HG03025 (cell line): ENCODE results near the gene ARHGAP28.
"Not testable (repeated sequence)": the region's sequence is repeated elsewhere in the genome, so short reads cannot be mapped to it uniquely, and the experiment has no call there.

ENCODE experiments used
- ATAC-seq: cut with Tn5 transposase; IDR thresholded peaks from one replicate; pipeline ENCODE4 v1.9.1; 2021; ENCODE audit warnings: mild to moderate bottlenecking, moderate library complexity; ENCODE audit not compliant: unreplicated experiment, low FRiP score

ARHGAP28 gene

GRCh38 chr18:6763524-6763923 is 34.0 kb downstream of the ARHGAP28 start:
- ATAC-seq: no peak

- ATAC-seq: no peak
Measured at GRCh38 chr18:6764382-6764781, 34.9 kb downstream of the ARHGAP28 start.

GRCh38 chr18:6773777-6774176 is 44.3 kb downstream of the ARHGAP28 start:
- ATAC-seq: no peak

- ATAC-seq: no peak
Measured at GRCh38 chr18:6775237-6775636, 45.7 kb downstream of the ARHGAP28 start.

GRCh38 chr18:6775702-6776101 is 46.2 kb downstream of the ARHGAP28 start:
- ATAC-seq: no peak

- no peak for ATAC-seq
Measured at GRCh38 chr18:6776188-6776587, 46.7 kb downstream of the ARHGAP28 start.

GRCh38 chr18:6777509-6777908 is 48.0 kb downstream of the ARHGAP28 start:
- no peak for ATAC-seq

GRCh38 chr18:6778459-6779247 is 49.1 kb downstream of the ARHGAP28 start:
- no peak for ATAC-seq

GRCh38 chr18:6781142-6781714 is 51.7 kb downstream of the ARHGAP28 start:
- ATAC-seq: no peak

GRCh38 chr18:6781796-6782195 is 52.3 kb downstream of the ARHGAP28 start:
- ATAC-seq: no peak

GRCh38 chr18:6782861-6783260 is 53.3 kb downstream of the ARHGAP28 start:
- no peak for ATAC-seq

GRCh38 chr18:6784046-6784445 is 54.5 kb downstream of the ARHGAP28 start:
- no peak for ATAC-seq

GRCh38 chr18:6785001-6785400 is 55.5 kb downstream of the ARHGAP28 start:
- ATAC-seq: no peak

GRCh38 chr18:6785411-6785810 is 55.9 kb downstream of the ARHGAP28 start:
- no peak for ATAC-seq

- no peak for ATAC-seq
Measured at GRCh38 chr18:6792391-6792790, 62.9 kb downstream of the ARHGAP28 start.

- no peak for ATAC-seq
Measured at GRCh38 chr18:6793455-6793854, 63.9 kb downstream of the ARHGAP28 start.

GRCh38 chr18:6793986-6794385 is 64.5 kb downstream of the ARHGAP28 start:
- no peak for ATAC-seq

GRCh38 chr18:6795307-6795706 is 65.8 kb downstream of the ARHGAP28 start:
- no peak for ATAC-seq

GRCh38 chr18:6796511-6796910 is 67.0 kb downstream of the ARHGAP28 start:
- ATAC-seq: no peak

- ATAC-seq: no peak
Measured at GRCh38 chr18:6797171-6797570, 67.7 kb downstream of the ARHGAP28 start.

- ATAC-seq: no peak
Measured at GRCh38 chr18:6798896-6799295, 69.4 kb downstream of the ARHGAP28 start.

- ATAC-seq: not testable (repeated sequence)
Measured at GRCh38 chr18:6800309-6800708, 70.8 kb downstream of the ARHGAP28 start.
